Esophagus muscularis mucosa (tissue), 4 donors: Measurements from ENCODE around the gene ADORA2A. TPM values are rescaled to one million over a fixed set of nuclear protein-coding genes. Genes with fewer than 3 reads are reported as not detected.

Source experiments
- DNase-seq: peaks from one replicate; pipeline ENCODE4 v3.0.0-alpha.2; 2017; ENCODE audit errors: extremely low spot score
- H3K27ac ChIP-seq, 4 donors: fragments of 200-600 bp; sonication (generic); replicated peaks in 1 of 4; 1 replicate in 3 of 4; 2 replicates in 1 of 4; pipeline ENCODE4 v1.5.1; 2016 to 2019; ENCODE audit warnings: mild to moderate bottlenecking in 1 of 4
- H3K27me3 ChIP-seq, 4 donors: fragments of 200-600 bp; sonication (generic); one replicate each; pipeline versions ENCODE4 v1.5.1 to v1.6.0; 2016 to 2019
- H3K36me3 ChIP-seq, 4 donors: fragments of 200-600 bp; sonication (generic); one replicate each; pipeline ENCODE4 v1.5.1; 2016 to 2019
- H3K4me1 ChIP-seq, 4 donors: fragments of 200-600 bp; sonication (generic); one replicate each; pipeline ENCODE4 v1.5.1; 2016 to 2019
- H3K4me3 ChIP-seq, 4 donors: fragments of 200-600 bp; sonication (generic); 1 replicate in 2 of 4; 2 replicates in 2 of 4; pipeline ENCODE4 v1.5.1; 2016 to 2019; ENCODE audit warnings: mild to moderate bottlenecking in 4 of 4, moderate library complexity in 1 of 4
- H3K9me3 ChIP-seq, 4 donors: fragments of 200-600 bp; sonication (generic); 1 replicate in 3 of 4; 2 replicates in 1 of 4; pipeline ENCODE4 v1.5.1; 2016 to 2019
- CTCF ChIP-seq, 3 experiments: fragments of 200-600 bp in 2 of 3; fragments of 450-650 bp in 1 of 3; sonication (generic) in 2 of 3; IDR thresholded peaks; one replicate each; pipeline ENCODE4 v1.5.1; 2017 to 2019; ENCODE audit warnings: antibody characterized with exemption in 3 of 3, mild to moderate bottlenecking in 2 of 3, moderate library complexity in 1 of 3
- EP300 ChIP-seq: sonication (generic); formaldehyde crosslinking; IDR thresholded peaks from one replicate; pipeline ENCODE4 v1.6.1; 2017; ENCODE audit warnings: antibody characterized with exemption
- POLR2A ChIP-seq: fragments of 450-650 bp; IDR thresholded peaks from one replicate; pipeline ENCODE4 v1.6.1; 2017; ENCODE audit warnings: antibody characterized with exemption, moderate library complexity, mild to moderate bottlenecking, low read depth
- POLR2AphosphoS5 ChIP-seq, 2 donors: sonication (generic); formaldehyde crosslinking; IDR thresholded peaks; one replicate each; pipeline ENCODE4 v1.6.1; 2017; ENCODE audit warnings: antibody characterized with exemption in 2 of 2
- WGBS: methylation state at CpG from one replicate; pipeline ENCODE4 v1.1.5; 2018; 5-methylcytosine and 5-hydroxymethylcytosine counted together
- intact Hi-C: fragments of 100-400 bp; cut with DNase I; formaldehyde crosslinking; loops from one replicate; pipeline ENCODE4 v1.15.1; 2023
- total RNA-seq, 4 donors: library from RNA; depleted of rRNA; stranded (reverse); fragments of >200 nt; gene quantifications; one replicate each; pipeline versions ENCODE4 v1.1.0 to v1.2.1, GENCODE V29; 2016

Gene ADORA2A
- total RNA-seq, result 1 to 10 TPM; 3.3 to 7.5 (median 4.5) TPM

DNA sequence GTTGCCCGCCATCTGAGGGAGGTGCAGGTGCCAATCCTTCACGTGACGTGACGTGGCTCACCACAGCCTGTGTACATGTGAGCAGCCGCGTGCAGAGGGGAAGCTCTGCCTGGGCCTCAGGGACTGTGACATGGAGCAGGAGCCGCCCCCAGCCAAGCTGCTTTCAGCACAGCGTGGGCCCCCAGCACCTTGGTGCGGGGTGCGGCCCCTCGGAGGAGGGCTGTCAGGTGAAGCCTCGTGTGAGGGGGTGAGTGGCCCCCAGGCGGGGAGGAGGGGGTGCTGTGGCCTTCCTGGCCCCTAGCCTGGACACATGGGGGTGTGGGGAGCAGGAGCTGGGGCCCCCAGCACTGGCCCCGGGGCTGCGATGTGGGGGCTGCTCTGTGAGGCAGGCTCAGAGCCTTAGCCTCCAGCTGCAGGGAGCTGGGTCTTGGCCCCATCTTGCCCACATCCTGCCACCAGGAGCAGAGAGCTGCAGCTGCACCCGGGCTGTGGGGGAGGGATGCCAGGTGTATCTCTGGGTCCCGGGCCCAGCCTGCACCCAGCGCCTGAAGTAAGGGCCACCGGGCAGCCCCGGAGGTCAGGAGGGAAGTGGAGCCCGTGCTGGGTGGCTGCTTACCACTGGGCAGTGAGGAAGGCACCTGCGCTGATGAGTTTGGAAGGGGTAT is at the start of gene ADORA2A:
ADORA2A (plus strand) TSS at position 100 of the 665 bp plus-strand sequence. CDS start 5,806 bp downstream, outside the sequence.
- peak within 1 kb of the TSS in 1 of 4 donors; percentile 14 for H3K4me3 ChIP-seq
- peaks cover 37 to 51% (median 42%) of the 10 kb centered on the region in 4 donors for H3K4me1 ChIP-seq
- H3K27ac ChIP-seq, result no peak within 1 kb of the TSS
- intact Hi-C loops, result no loop called here
- DNase-seq, result no peak
- peaks cover 0 to 28% (median 7%) of the 10 kb centered on the region in 4 donors for H3K27me3 ChIP-seq
- no peaks in the 10 kb centered on the region for H3K9me3 ChIP-seq
- WGBS, result 82% methylated on average over 18 of the region's 22 CpGs
- TF ChIP-seq POLR2AphosphoS5 (IDR thresholded peaks at IDR 0.05) (no peak), POLR2A (no peak), EP300 (no peak), CTCF (IDR thresholded peaks at IDR 0.05) (no peak)
- H3K36me3 ChIP-seq, result no peaks in the 10 kb centered on the region

DNA sequence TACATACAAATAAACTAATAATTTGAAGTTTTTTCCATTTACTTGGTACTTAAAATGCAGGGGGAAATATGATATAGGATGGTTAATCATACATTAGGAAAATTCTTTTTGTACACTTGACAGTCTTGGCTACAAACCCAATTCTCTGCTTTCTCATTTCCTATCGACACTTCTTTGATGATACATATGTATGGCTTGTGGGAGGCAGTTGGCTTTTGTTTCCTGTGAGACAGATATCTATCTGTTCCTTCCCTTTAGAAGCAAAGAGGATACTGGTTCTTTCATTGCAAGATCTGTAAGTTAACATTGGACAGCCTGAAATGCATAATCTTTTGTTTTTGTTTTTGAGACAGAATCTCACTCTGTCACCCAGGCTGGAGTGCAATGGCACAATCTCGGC is 47.9 kb upstream of the ADORA2A start:
- no peaks in the 10 kb centered on the region for H3K27me3 ChIP-seq
- H3K4me1 ChIP-seq, result peaks cover 0 to 3% (median 0%) of the 10 kb centered on the region in 4 donors
- no peak overlapping the region for H3K4me3 ChIP-seq
- no peaks in the 10 kb centered on the region for H3K9me3 ChIP-seq
- no peak overlapping the region for H3K27ac ChIP-seq
- peaks cover 19 to 59% (median 36%) of the 10 kb centered on the region in 4 donors for H3K36me3 ChIP-seq
- 74% methylated on average over 2 of the region's 2 CpGs for WGBS
- no peak for DNase-seq
- intact Hi-C loops, result no loop called here
- TF ChIP-seq EP300 (no peak), CTCF (IDR thresholded peaks at IDR 0.05) (no peak), POLR2AphosphoS5 (IDR thresholded peaks at IDR 0.05) (no peak), POLR2A (no peak)

- Histone ChIP-seq H3K27me3 (no peaks in the 10 kb centered on the region), H3K36me3 (peaks cover 19 to 57% (median 34%) of the 10 kb centered on the region in 4 donors), H3K4me1 (peaks cover 0 to 3% (median 0%) of the 10 kb centered on the region in 4 donors), H3K27ac (no peak overlapping the region), H3K4me3 (no peak overlapping the region), H3K9me3 (no peaks in the 10 kb centered on the region)
- TF ChIP-seq EP300, result no peak
- TF ChIP-seq POLR2AphosphoS5 (IDR thresholded peaks at IDR 0.05), result no peak
- TF ChIP-seq POLR2A, result no peak
- TF ChIP-seq CTCF (IDR thresholded peaks at IDR 0.05), result no peak
- no peak for DNase-seq
- intact Hi-C loops, result no loop called here
- WGBS, result 87% methylated on average over 7 of the region's 7 CpGs
Measured at GRCh38 chr22:24380220-24380904, 47.0 kb upstream of the ADORA2A start.

GRCh38 chr22:24380905-24381230 is 46.5 kb upstream of the ADORA2A start:
- H3K9me3 ChIP-seq, result no peaks in the 10 kb centered on the region
- H3K4me1 ChIP-seq, result peaks cover 0 to 3% (median 0%) of the 10 kb centered on the region in 4 donors
- no peak for DNase-seq
- H3K4me3 ChIP-seq, result no peak overlapping the region
- 81% methylated on average over 1 of the region's 1 CpG for WGBS
- H3K36me3 ChIP-seq, result peaks cover 16 to 52% (median 29%) of the 10 kb centered on the region in 4 donors
- intact Hi-C loops, result no loop called here
- no peak for TF ChIP-seq CTCF (IDR thresholded peaks at IDR 0.05)
- no peak for TF ChIP-seq POLR2A
- no peak for TF ChIP-seq POLR2AphosphoS5 (IDR thresholded peaks at IDR 0.05)
- TF ChIP-seq EP300, result no peak
- no peak overlapping the region for H3K27ac ChIP-seq
- H3K27me3 ChIP-seq, result no peaks in the 10 kb centered on the region
